HG03442 (cell line): ENCODE data around the gene LTA4H.
"Not testable (repeated sequence)": the region's sequence is repeated elsewhere in the genome, so short reads cannot be mapped to it uniquely, and the experiment has no call there.

Experiments used
- ATAC-seq: cut with Tn5 transposase; IDR thresholded peaks from one replicate; pipeline ENCODE4 v1.9.1; 2021; ENCODE audit warnings: mild to moderate bottlenecking, moderate library complexity; ENCODE audit not compliant: unreplicated experiment

The LTA4H gene

GRCh38 chr12:95993907-95994306 lies 41.5 kb downstream of the LTA4H start:
- no peak for ATAC-seq

- ATAC-seq = no peak
Measured at GRCh38 chr12:95990136-95990535, 45.3 kb downstream of the LTA4H start.

DNA sequence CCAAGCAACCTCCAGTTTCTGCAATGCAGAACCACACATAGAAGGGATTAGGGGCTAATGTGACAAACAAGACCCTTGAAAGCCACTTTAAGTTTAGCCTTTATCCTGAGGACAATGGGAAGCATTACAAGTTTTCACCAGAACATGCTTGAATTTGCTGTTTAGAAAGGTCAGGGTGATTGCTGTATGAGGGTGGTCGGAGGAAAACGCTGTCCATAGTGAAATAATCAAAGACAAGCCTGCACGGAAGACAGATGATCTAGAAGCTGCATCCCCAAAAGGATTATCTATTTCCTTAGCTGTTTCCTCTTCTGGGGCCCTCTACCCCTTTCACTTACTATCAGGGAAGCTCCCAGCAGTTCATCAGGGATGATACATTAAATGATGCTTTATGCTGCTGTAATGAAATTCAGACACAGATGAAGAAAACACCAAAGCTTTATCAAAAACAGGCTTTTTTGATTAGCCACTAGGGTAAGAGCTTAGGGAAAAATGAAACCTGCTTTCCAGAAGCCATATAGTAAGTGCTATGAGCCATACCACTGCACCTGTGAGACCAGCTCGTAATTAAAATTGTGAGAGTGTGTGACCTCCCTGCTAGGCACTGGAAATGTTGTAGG lies 45.8 kb downstream of the LTA4H start:
- no peak for ATAC-seq

- no peak for ATAC-seq
Measured at GRCh38 chr12:95988506-95989275, 46.7 kb downstream of the LTA4H start.

- ATAC-seq = no peak
Measured at GRCh38 chr12:95986635-95987570, 48.5 kb downstream of the LTA4H start.

DNA sequence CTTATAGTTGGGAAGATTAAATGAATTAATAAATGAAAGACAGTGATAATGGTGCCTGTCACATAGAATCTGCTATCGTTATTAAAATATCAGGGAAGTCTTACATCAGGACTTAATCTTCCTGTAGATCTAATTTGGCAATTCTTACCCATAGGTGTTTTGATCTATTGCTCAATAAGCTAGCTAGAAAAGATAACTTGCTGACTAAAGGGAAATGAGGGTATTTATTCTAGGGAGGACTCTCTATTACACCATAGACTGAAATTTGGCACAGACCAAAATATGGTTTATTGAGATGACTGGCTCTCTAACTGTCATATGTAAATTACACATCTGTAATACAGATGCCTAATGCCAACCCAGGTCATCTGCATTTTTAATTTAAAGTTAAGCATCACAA lies 50.7 kb downstream of the LTA4H start:
- ATAC-seq = no peak

GRCh38 chr12:95982602-95983001 lies 52.8 kb downstream of the LTA4H start:
- ATAC-seq = no peak

GRCh38 chr12:95980437-95980836 lies 55.0 kb downstream of the LTA4H start:
- no peak for ATAC-seq

DNA sequence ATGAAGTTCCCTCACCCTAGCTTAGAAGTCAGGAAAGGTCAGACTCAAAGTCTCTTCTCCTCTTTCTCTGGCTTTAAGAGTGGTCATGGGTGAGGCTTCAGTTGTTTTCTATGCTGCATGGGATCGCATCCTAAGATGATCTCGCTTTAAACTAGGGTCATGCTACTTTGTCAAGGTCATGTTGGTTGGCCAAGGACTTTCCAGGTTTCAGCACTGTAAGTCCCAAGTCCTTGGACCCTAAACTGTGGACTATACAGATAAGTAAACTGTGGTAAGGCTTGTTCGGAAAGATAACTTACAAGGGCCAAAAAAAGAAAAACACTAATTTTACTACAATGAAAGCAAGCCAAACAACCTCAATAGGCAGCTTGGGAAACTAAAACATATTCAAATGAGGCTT lies 56.6 kb downstream of the LTA4H start:
- no peak for ATAC-seq

GRCh38 chr12:95978351-95978750 lies 57.0 kb downstream of the LTA4H start:
- no peak for ATAC-seq

- no peak for ATAC-seq
Measured at GRCh38 chr12:95977764-95978305, 57.6 kb downstream of the LTA4H start.

DNA sequence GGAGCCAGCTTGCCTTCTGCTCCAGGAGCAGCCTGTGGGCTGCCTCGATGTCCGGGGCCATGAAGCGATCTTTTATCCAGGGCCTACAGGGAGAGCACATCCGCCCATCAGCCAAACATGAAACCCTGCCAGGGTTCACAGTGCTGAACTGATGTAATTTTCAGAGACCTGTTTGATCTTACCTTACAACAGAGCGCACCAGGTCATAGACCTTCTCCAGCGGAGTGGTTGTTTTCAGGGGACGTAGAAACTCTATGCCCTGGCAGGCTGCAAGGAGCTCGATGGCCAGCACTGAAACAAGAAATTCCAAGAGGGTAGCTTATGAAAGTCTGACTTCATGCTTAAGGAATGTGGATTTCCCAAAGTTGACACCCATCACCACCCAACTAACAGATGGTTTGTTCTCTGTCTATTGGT lies 59.0 kb downstream of the LTA4H start:
- no peak for ATAC-seq

- ATAC-seq = no peak
Measured at GRCh38 chr12:95975491-95975890, 59.9 kb downstream of the LTA4H start.

GRCh38 chr12:95974358-95974757 lies 61.0 kb downstream of the LTA4H start:
- ATAC-seq = no peak

GRCh38 chr12:95972832-95973456 lies 62.4 kb downstream of the LTA4H start:
- no peak for ATAC-seq

- no peak for ATAC-seq
Measured at GRCh38 chr12:95970905-95971304, 64.5 kb downstream of the LTA4H start.

DNA sequence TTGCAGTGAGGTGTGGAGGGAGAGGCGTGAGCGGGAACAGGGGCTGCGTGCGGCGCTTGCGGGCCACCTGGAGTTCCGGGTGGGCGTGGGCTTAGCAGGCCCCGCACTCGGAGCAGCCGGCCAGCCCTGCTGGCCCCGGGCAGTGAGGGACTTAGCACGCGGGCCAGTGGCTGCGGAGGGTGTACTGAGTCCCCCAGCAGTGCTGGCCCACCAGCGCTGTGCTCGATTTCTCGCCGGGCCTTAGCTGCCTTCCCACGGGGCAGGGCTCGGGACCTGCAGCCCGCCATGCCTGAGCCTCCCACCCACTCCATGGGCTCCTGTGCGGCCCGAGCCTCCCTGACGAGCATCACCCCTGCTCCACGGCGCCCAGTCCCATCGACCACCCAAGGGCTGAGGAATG lies 66.3 kb downstream of the LTA4H start:
- ATAC-seq = not testable (repeated sequence)

DNA sequence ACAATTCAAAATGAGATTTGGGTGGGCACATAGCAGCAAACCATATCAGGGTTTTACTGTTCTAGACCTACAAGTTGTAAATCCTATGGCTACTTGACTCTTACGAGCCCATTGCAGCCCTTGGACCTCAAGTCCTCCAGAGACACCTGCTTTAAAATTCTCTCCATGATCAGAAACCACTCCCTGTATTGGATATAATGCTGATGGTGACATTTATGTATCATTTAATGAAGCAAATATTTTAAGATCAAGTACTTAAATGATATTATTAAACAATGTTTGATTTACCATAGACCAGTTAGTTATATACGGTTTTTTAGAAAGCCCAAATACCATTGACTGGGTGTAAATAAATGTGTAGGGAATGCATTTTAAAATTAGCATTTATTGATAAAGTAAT lies 68.1 kb downstream of the LTA4H start:
- no peak for ATAC-seq

DNA sequence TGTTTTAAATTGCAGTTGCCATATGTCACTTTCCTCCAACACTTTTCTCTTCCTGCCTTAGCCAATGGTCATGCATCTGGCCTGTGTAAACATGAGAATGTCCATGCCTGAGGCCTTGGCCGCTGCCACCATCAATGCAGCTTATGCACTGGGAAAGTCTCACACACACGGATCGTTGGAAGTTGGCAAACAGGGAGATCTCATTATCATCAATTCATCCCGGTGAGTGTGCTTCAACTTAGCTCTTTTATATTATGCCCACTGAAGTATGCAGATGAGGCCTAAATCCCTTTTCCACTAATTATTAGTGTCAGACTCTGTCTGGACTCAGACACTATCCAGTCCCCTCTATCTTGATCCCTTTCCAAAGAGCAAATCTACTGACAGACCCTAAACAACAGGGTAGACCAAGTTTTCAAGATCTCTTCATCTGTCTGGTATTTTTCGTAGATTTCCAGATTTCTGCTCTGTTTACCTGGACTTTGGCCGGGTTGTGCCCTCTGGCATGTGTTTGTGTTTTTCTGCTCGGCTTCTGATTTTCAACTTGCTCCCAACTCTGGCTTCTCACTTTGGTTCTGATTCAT lies 69.0 kb downstream of the LTA4H start:
- ATAC-seq = no peak

DNA sequence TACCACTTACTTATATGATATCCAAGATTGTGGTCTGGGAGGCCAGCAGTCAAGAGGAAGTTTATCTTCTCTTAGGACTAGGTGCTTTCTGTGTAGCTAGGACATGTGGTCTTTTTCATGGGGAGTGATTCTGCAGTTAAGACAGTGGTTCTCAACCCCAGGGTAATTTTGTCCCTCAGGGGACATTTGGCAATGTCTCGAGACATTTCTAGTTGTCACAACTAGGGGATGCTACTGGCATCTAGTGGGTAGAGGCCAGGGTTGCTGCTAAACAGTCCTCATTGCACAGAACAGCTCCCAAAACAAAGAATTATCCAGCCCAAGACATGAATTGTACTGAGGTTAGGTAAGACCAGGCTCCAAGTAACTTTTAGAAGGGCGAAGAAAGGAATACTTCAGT lies 72.3 kb downstream of the LTA4H start:
- ATAC-seq = no peak
